Measurements from ENCODE around the gene EYS. TPM values are rescaled to one million over a fixed set of nuclear protein-coding genes. Genes with fewer than 3 reads are reported as not detected.
"Not testable (repeated sequence)": the region's sequence is repeated elsewhere in the genome, so short reads cannot be mapped to it uniquely, and the experiment has no call there.

EYS gene
- total and polyA plus RNA-seq, 8 donors, result 0.24 to 0.85 (median 0.55) TPM

- ATAC-seq, result no peak
- Histone ChIP-seq H3K4me3 (no peak overlapping the region), H3K4me1 (no peaks in the 10 kb centered on the region), H3K27ac (no peak overlapping the region), H3K9me3 (no peaks in the 10 kb centered on the region), H3K27me3 (no peaks in the 10 kb centered on the region), H3K36me3 (no peaks in the 10 kb centered on the region)
- DNase-seq, result no peak
- TF ChIP-seq CTCF (IDR thresholded peaks at IDR 0.05), result no peak
- intact Hi-C loops (cut with DNase I), result no loop called here
These were observed 1223.0 kb downstream of the EYS start for GRCh38 chr6:64483956-64484499.

DNA sequence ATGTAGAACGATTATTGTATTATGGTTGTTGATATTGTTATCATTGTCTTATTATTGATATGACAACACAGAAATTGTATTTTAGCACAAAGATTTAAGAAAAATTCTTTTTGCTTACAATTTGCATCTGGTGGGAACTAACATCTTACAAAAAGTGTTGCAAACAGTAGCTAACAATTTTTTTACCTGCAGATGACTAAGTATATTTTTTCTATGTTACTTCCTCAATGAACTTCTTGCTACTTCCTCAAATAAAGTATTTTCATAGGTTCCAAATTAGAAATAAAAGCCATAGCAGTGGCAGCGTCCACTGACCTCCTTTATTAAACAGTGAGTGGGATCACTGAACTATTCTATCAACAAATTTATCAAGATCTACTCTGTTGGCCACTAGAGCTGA is 1224.4 kb downstream of the EYS start:
- no peak for TF ChIP-seq CTCF (IDR thresholded peaks at IDR 0.05)
- Histone ChIP-seq H3K9me3 (no peaks in the 10 kb centered on the region), H3K27ac (no peak overlapping the region), H3K27me3 (no peaks in the 10 kb centered on the region), H3K4me3 (no peak overlapping the region), H3K4me1 (no peaks in the 10 kb centered on the region), H3K36me3 (no peaks in the 10 kb centered on the region)
- ATAC-seq (no peak), DNase-seq (no peak)
- intact Hi-C loops (cut with DNase I), result no loop called here

- Histone ChIP-seq H3K27me3 (no peaks in the 10 kb centered on the region), H3K27ac (no peak overlapping the region), H3K9me3 (no peaks in the 10 kb centered on the region), H3K36me3 (no peaks in the 10 kb centered on the region), H3K4me3 (no peak overlapping the region), H3K4me1 (no peaks in the 10 kb centered on the region)
- DNase-seq (no peak), ATAC-seq (no peak)
- TF ChIP-seq CTCF (IDR thresholded peaks at IDR 0.05), result no peak
- intact Hi-C loops (cut with DNase I), result no loop called here
These were observed 1227.9 kb downstream of the EYS start for GRCh38 chr6:64479134-64479533.

DNA sequence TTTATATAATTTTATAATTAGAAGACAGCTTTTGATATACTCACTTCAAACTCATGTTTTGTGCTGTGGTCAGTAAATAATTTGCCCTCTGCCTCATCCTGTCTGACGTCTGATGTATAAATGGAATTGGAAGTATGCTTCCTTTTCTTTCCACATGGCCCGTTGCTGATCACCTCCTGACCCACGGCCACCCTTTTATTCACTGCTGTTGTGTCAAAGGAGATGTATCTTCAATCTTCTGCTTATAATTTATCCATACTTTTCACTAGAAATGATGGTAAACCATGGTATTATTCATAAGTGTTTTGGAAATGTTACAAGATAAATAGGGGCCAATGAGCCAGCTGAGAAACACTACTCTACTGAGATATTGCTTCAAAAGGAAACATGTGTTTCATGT is 1229.6 kb downstream of the EYS start:
- ATAC-seq (no peak), DNase-seq (no peak)
- Histone ChIP-seq H3K9me3 (no peaks in the 10 kb centered on the region), H3K36me3 (no peaks in the 10 kb centered on the region), H3K27me3 (no peaks in the 10 kb centered on the region), H3K4me3 (no peak overlapping the region), H3K4me1 (no peaks in the 10 kb centered on the region), H3K27ac (no peak overlapping the region)
- TF ChIP-seq CTCF (IDR thresholded peaks at IDR 0.05), result no peak
- intact Hi-C loops (cut with DNase I), result no loop called here

DNA sequence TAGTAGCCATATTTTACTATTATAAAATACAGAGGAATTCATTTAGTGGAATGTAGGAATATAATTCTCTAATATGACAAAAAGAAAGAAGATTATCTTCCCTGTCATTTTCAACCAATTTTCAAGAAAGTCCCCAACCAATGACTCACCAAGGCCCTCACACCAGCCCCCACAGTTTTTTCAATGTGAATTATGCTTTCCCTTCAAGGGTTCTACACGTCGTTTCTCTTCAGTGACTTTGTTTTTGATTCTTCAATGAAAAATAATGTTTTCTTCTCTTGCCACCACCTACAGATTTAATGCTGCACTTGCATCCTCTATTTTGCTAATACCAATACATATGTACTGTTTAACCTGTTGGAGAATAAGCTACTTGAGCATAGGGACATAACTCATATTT is 1230.1 kb downstream of the EYS start:
- intact Hi-C loops (cut with DNase I), result no loop called here
- Histone ChIP-seq H3K4me3 (no peak overlapping the region), H3K4me1 (no peaks in the 10 kb centered on the region), H3K27me3 (no peaks in the 10 kb centered on the region), H3K27ac (no peak overlapping the region), H3K9me3 (no peaks in the 10 kb centered on the region), H3K36me3 (no peaks in the 10 kb centered on the region)
- DNase-seq (no peak), ATAC-seq (no peak)
- no peak for TF ChIP-seq CTCF (IDR thresholded peaks at IDR 0.05)

DNA sequence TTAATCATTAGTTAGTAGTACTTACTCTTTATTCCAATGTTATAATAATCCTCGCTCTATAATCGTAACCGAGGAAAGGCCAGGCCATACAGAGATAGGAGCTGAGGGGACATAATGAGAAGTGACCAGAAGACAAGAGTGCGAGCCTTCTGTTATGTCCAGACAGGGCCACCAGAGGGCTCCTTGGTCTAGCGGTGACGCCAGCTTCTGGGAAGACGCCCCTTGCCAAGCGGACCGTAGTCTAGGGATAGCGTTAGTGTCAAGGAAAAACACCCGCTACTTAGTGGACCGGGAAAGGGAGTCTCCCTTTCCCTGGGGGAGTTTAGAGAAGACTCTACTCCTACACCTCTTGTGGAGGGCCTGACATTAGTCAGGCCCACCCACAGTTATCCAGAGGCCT is 1237.6 kb downstream of the EYS start:
- H3K36me3 ChIP-seq; H3K4me1 ChIP-seq; H3K9me3 ChIP-seq; H3K27me3 ChIP-seq; H3K4me3 ChIP-seq; ATAC-seq; H3K27ac ChIP-seq; intact Hi-C loops (cut with DNase I): not testable (repeated sequence)
- DNase-seq, result peak in 1 of 4 donors; percentile 39

Measured in left lung (tissue), 10 donors.